Keratinocyte (primary cell): ENCODE measurements around the gene TRAFD1.

ENCODE experiments used
- EZH2 ChIP-seq: IDR thresholded peaks from one replicate; pipeline ENCODE4 v1.6.1; 2012; ENCODE audit warnings: inconsistent platforms, mild to moderate bottlenecking, low read length, moderate library complexity
- TF ChIP-seq, protein P1 (sequence below), 3 experiments: IDR thresholded peaks in 1 of 3; conservative IDR thresholded peaks in 1 of 3; optimal IDR thresholded peaks in 1 of 3; 2 replicates in 2 of 3; 3 replicates in 1 of 3; pipeline versions ENCODE3 to v1.5.1; 2011; ENCODE audit warnings: low read length in 3 of 3, mild to moderate bottlenecking in 3 of 3, moderate library complexity in 2 of 3, control low read depth in 1 of 3, inconsistent platforms in 1 of 3; ENCODE audit not compliant: insufficient read depth in 2 of 3; ENCODE audit errors: extremely low read depth in 1 of 3

DNA sequence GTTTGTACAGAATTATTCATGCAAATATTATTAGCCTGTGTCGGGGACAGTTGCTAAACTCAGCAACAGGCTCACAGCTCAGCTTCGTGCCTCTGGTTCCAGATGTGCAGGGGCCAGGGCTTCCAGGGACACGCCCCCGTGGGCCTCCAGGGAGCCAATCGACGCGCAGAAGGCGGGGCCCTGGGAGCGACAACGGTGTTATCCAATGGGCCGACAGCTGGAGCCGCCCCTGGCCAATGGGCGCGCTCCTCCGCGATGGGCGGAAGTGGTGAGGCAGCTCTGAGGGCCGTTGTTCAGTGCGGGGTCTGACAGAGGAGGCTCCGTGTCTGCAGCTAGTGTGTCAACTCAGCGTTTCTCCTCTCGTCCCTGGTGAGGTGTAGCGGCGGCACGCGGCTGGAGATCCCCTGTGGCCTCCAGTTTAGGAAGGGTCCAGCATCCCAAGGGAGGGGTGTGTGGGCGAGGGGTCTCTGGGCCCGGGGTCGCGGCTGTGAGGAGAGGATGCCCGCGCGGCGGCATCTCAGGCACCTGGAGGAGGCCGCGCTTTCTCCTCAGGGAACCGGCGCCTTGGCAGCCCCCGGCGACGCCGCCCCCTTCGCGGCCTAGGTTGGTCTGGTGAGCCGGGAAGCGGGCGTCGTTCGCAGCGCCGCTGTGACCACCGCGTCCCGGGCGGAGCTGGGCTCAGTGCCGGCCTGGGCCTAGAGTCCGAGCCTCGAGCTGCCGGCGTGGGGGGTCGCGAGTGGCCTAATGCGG lies at the start of gene TRAFD1:
- TF ChIP-seq, protein P1, sequence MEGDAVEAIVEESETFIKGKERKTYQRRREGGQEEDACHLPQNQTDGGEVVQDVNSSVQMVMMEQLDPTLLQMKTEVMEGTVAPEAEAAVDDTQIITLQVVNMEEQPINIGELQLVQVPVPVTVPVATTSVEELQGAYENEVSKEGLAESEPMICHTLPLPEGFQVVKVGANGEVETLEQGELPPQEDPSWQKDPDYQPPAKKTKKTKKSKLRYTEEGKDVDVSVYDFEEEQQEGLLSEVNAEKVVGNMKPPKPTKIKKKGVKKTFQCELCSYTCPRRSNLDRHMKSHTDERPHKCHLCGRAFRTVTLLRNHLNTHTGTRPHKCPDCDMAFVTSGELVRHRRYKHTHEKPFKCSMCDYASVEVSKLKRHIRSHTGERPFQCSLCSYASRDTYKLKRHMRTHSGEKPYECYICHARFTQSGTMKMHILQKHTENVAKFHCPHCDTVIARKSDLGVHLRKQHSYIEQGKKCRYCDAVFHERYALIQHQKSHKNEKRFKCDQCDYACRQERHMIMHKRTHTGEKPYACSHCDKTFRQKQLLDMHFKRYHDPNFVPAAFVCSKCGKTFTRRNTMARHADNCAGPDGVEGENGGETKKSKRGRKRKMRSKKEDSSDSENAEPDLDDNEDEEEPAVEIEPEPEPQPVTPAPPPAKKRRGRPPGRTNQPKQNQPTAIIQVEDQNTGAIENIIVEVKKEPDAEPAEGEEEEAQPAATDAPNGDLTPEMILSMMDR (optimal IDR thresholded peaks at IDR 0.05 in 1 of 3, IDR thresholded peaks at IDR 0.05 in 1 of 3, conservative IDR thresholded peaks at IDR 0.05 in 1 of 3; ENCODE audit: extremely low read depth in 1 of 3, insufficient read depth in 2 of 3, low read length in 3 of 3) = no peak
- no peak for TF ChIP-seq EZH2
